H1 (cell line): ENCODE data around the gene PTPRR. TPM values are rescaled to one million over a fixed set of nuclear protein-coding genes. Genes with fewer than 3 reads are reported as not detected.

Experiments used
- CTCF ChIA-PET: fragments of 300-600 bp; sonication (Branson Sonifier 250); formaldehyde crosslinking; loops from one replicate; lab custom pipeline; 2021; ENCODE audit not compliant: partially characterized antibody; lab: Charles Lee
- POLR2A ChIA-PET: fragments of 300-600 bp; sonication (Branson Sonifier 250); formaldehyde crosslinking; loops from one replicate; lab custom pipeline; 2021; ENCODE audit warnings: inconsistent platforms; ENCODE audit not compliant: partially characterized antibody; lab: Charles Lee
- DNase-seq, 2 experiments: peaks; one replicate each; pipeline versions ENCODE4 v3.0.0 to v3.0.0-alpha.2; 2010 to 2022; ENCODE audit warnings: low spot score in 2 of 2, low read depth in 1 of 2, mixed read lengths in 1 of 2
- FAIRE-seq: peaks from 2 replicates; lab custom pipeline; 2011; peaks lifted over from hg19 to GRCh38; lab: Jason Lieb, UNC
- H2AFZ ChIP-seq: 2 replicates; pipeline ENCODE4 v1.8.1; 2012; ENCODE audit warnings: low read length, inconsistent platforms
- H2AK5ac ChIP-seq: 2 replicates; pipeline ENCODE4 v1.6.1; 2013; ENCODE audit warnings: low read depth, low read length
- H2BK120ac ChIP-seq: replicated peaks from 2 replicates; pipeline ENCODE3; 2013; ENCODE audit warnings: low read depth, low read length, inconsistent platforms
- H2BK12ac ChIP-seq: 2 replicates; pipeline ENCODE4 v1.6.1; 2013; ENCODE audit warnings: low read depth, low read length
- H2BK15ac ChIP-seq: 2 replicates; pipeline ENCODE4 v1.6.1; 2013; ENCODE audit warnings: low read length
- H2BK20ac ChIP-seq: 2 replicates; pipeline ENCODE4 v1.6.1; 2013; ENCODE audit warnings: low read length
- H2BK5ac ChIP-seq: 2 replicates; pipeline ENCODE4 v1.6.1; 2013; ENCODE audit warnings: low read depth, low read length
- H3K14ac ChIP-seq: 2 replicates; pipeline ENCODE4 v1.6.1; 2013; ENCODE audit warnings: inconsistent platforms; ENCODE audit not compliant: insufficient read length
- H3K18ac ChIP-seq: 2 replicates; pipeline ENCODE4 v1.6.1; 2013; ENCODE audit warnings: low read length; ENCODE audit errors: extremely low read depth
- H3K23ac ChIP-seq: 2 replicates; pipeline ENCODE4 v1.6.1; 2013; ENCODE audit warnings: inconsistent platforms; ENCODE audit not compliant: insufficient read length
- H3K23me2 ChIP-seq: 2 replicates; pipeline ENCODE4 v1.6.1; 2013; ENCODE audit warnings: low read depth, low read length
- H3K27ac ChIP-seq: 2 replicates; pipeline ENCODE4 v1.6.1; 2011; ENCODE audit warnings: low read depth, low read length, inconsistent platforms
- H3K27me3 ChIP-seq, 4 experiments: replicated peaks in 1 of 4; 1 replicate in 1 of 4; 2 replicates in 3 of 4; pipeline versions ENCODE4 v1.6.1 to v1.8.1; 2011 to 2013; ENCODE audit warnings: low read length in 3 of 4, mild to moderate bottlenecking in 3 of 4, inconsistent platforms in 2 of 4, mixed read lengths in 2 of 4, moderate library complexity in 1 of 4; ENCODE audit not compliant: control insufficient read depth in 3 of 4, insufficient read depth in 3 of 4; ENCODE audit errors: extremely low read depth in 1 of 4
- H3K36me3 ChIP-seq, 4 experiments: 2 replicates each; pipeline versions ENCODE4 v1.6.1 to v1.8.1; 2011 to 2013; ENCODE audit warnings: mild to moderate bottlenecking in 4 of 4, low read length in 3 of 4, moderate library complexity in 2 of 4, control low read depth in 1 of 4, inconsistent platforms in 1 of 4; ENCODE audit not compliant: insufficient read depth in 4 of 4, control insufficient read depth in 2 of 4
- H3K4ac ChIP-seq: replicated peaks from 2 replicates; pipeline ENCODE3; 2013; ENCODE audit warnings: low read length, low read depth, mixed read lengths, inconsistent platforms; ENCODE audit not compliant: insufficient read length
- H3K4me1 ChIP-seq, 4 experiments: replicated peaks in 1 of 4; 1 replicate in 1 of 4; 2 replicates in 3 of 4; pipeline versions ENCODE4 v1.6.1 to v1.8.1; 2011 to 2013; ENCODE audit warnings: low read length in 3 of 4, inconsistent platforms in 2 of 4, mixed read lengths in 1 of 4; ENCODE audit not compliant: insufficient read depth in 4 of 4, control insufficient read depth in 3 of 4
- H3K4me2 ChIP-seq, 2 experiments: 2 replicates each; pipeline versions ENCODE4 v1.6.1 to v1.8.1; 2011 to 2013; ENCODE audit warnings: low read depth in 2 of 2, low read length in 2 of 2, control low read depth in 1 of 2, inconsistent platforms in 1 of 2, mild to moderate bottlenecking in 1 of 2; ENCODE audit not compliant: insufficient read depth in 1 of 2
- H3K4me3 ChIP-seq, 4 experiments: fragments of 200-600, 300-600 bp in 1 of 4; sonication (generic), shearing (Covaris generic), sonication (Bioruptor Twin) in 1 of 4; 2 replicates each; pipeline versions ENCODE4 v1.5.1 to v1.8.1; 2011 to 2016; ENCODE audit warnings: low read length in 4 of 4, low read depth in 3 of 4, control low read depth in 2 of 4, inconsistent platforms in 2 of 4, mild to moderate bottlenecking in 2 of 4, mixed read lengths in 1 of 4, moderate library complexity in 1 of 4; ENCODE audit not compliant: insufficient read depth in 2 of 4; ENCODE audit errors: extremely low read depth in 1 of 4
- H3K56ac ChIP-seq: replicated peaks from 2 replicates; pipeline ENCODE3; 2013; ENCODE audit warnings: low read depth, mild to moderate bottlenecking, mixed read lengths, low read length, inconsistent platforms; ENCODE audit not compliant: insufficient read length
- H3K79me1 ChIP-seq: 2 replicates; pipeline ENCODE4 v1.6.1; 2013; ENCODE audit warnings: low read depth, low read length, control low read depth
- H3K79me2 ChIP-seq, 2 experiments: 2 replicates each; pipeline versions ENCODE4 v1.6.1 to v1.8.1; 2012 to 2013; ENCODE audit warnings: low read length in 2 of 2, mild to moderate bottlenecking in 2 of 2, inconsistent platforms in 1 of 2; ENCODE audit not compliant: insufficient read depth in 2 of 2, control insufficient read depth in 1 of 2
- H3K9ac ChIP-seq, 4 experiments: replicated peaks in 1 of 4; 1 replicate in 1 of 4; 2 replicates in 3 of 4; pipeline versions ENCODE4 v1.6.1 to v1.8.1; 2011 to 2013; ENCODE audit warnings: low read depth in 3 of 4, low read length in 3 of 4, control low read depth in 2 of 4, mild to moderate bottlenecking in 2 of 4, moderate library complexity in 2 of 4, inconsistent platforms in 1 of 4; ENCODE audit errors: extremely low read depth in 1 of 4
- H3K9me3 ChIP-seq, 2 experiments: 2 replicates each; pipeline versions ENCODE4 v1.6.1 to v1.8.1; 2012 to 2013; ENCODE audit warnings: mild to moderate bottlenecking in 2 of 2, moderate library complexity in 2 of 2, control low read depth in 1 of 2, inconsistent platforms in 1 of 2, low read depth in 1 of 2, low read length in 1 of 2, mixed read lengths in 1 of 2; ENCODE audit not compliant: insufficient read depth in 2 of 2
- H4K20me1 ChIP-seq, 2 experiments: replicated peaks in 1 of 2; 2 replicates each; pipeline versions ENCODE3 to v1.8.1; 2011 to 2013; ENCODE audit warnings: inconsistent platforms in 2 of 2, low read length in 2 of 2, mild to moderate bottlenecking in 1 of 2; ENCODE audit not compliant: insufficient read depth in 2 of 2, control insufficient read depth in 1 of 2
- H4K5ac ChIP-seq: 2 replicates; pipeline ENCODE4 v1.6.1; 2013; ENCODE audit warnings: low read length, low read depth, mixed read lengths, inconsistent platforms; ENCODE audit not compliant: insufficient read length
- H4K8ac ChIP-seq: 2 replicates; pipeline ENCODE4 v1.8.0; 2013; ENCODE audit warnings: mild to moderate bottlenecking, moderate library complexity, low read length, inconsistent platforms; ENCODE audit not compliant: insufficient read depth; ENCODE audit errors: extremely low read depth
- H4K91ac ChIP-seq: replicated peaks from 2 replicates; pipeline ENCODE3; 2013; ENCODE audit warnings: low read length, mixed read lengths, inconsistent platforms; ENCODE audit not compliant: insufficient read length
- CHD2 ChIP-seq: IDR thresholded peaks from 2 replicates; pipeline ENCODE4 v1.6.1; 2012; ENCODE audit warnings: low read length, improper control_type of control experiment
- E2F6 ChIP-seq: IDR thresholded peaks from 2 replicates; pipeline ENCODE4 v1.6.1; 2012; ENCODE audit warnings: inconsistent platforms
- EZH2 ChIP-seq: fragments of 200-600 bp; sonication (generic); IDR thresholded peaks from 2 replicates; pipeline ENCODE4 v1.7.1; 2012; ENCODE audit warnings: low read depth, mild to moderate bottlenecking, moderate library complexity, low read length, inconsistent platforms; ENCODE audit not compliant: severe bottlenecking
- GTF2F1 ChIP-seq: IDR thresholded peaks from 2 replicates; pipeline ENCODE4 v1.6.1; 2012; ENCODE audit warnings: low read depth, low read length, improper control_type of control experiment, borderline replicate concordance
- KDM4A ChIP-seq: IDR thresholded peaks from one replicate; pipeline ENCODE4 v1.7.1; 2012; ENCODE audit warnings: low read depth, mild to moderate bottlenecking, moderate library complexity, low read length, inconsistent platforms; ENCODE audit not compliant: severe bottlenecking
- PHF8 ChIP-seq: fragments of 200-600 bp; sonication (generic); conservative IDR thresholded peaks from 2 replicates; pipeline ENCODE4 v1.7.1; 2012; ENCODE audit warnings: low read depth, mild to moderate bottlenecking, inconsistent platforms, low read length, moderate library complexity
- POLR2A ChIP-seq, 2 experiments: IDR thresholded peaks; 1 replicate in 1 of 2; 2 replicates in 1 of 2; pipeline ENCODE4 v1.6.1; 2011; ENCODE audit warnings: low read depth in 2 of 2, low read length in 2 of 2, mild to moderate bottlenecking in 2 of 2; ENCODE audit errors: control extremely low read depth in 1 of 2
- USF2 ChIP-seq: IDR thresholded peaks from 2 replicates; pipeline ENCODE4 v1.6.1; 2011; ENCODE audit warnings: low read length, improper control_type of control experiment
- WGBS, 2 experiments: shearing (Covaris generic) in 1 of 2; methylation state at CpG; one replicate each; pipeline versions ENCODE4 v1.1.6 to v1.1.7; 2013 to 2015; ENCODE audit warnings: low lambda C conversion rate in 2 of 2, mixed read lengths in 2 of 2, inconsistent platforms in 1 of 2, low coverage in 1 of 2, missing lambda C conversion rate in 1 of 2; ENCODE audit not compliant: insufficient replicate concordance in 2 of 2, insufficient coverage in 1 of 2, insufficient read length in 1 of 2; ENCODE audit errors: extremely low coverage in 1 of 2, missing lambda C conversion rate in 1 of 2; 5-methylcytosine and 5-hydroxymethylcytosine counted together
- polyA plus RNA-seq, 7 experiments: library from polyadenylated mRNA; depleted of rRNA in 3 of 7; stranded (reverse) in 5 of 7; unstranded in 2 of 7; fragments of >200 nt in 5 of 7; fragments of 200-250 nt in 2 of 7; gene quantifications; 1 replicate in 5 of 7; 2 replicates in 1 of 7; 4 replicates in 1 of 7; pipeline versions ENCODE4 v1.2.1 to v1.2.3, GENCODE V29; 2011 to 2013; ENCODE audit warnings: missing spikeins in 2 of 7, mixed read lengths in 2 of 7
- total RNA-seq: library from RNA; stranded (reverse); fragmentation: NEBNext Ultra II Directional; extraction: Animal tissue kit (Norgen Biotek cat#: 25700); gene quantifications from 2 replicates; pipeline ENCODE4 v1.2.1, GENCODE V29; 2021

The PTPRR gene
- total and polyA plus RNA-seq, 2 of the 8 experiments (the other 6 are each of a cell fraction or from before 2014, with no cell fraction given): 0.07 to 0.35 TPM

- peaks cover 0 to 8% (median 7%) of the 10 kb centered on the region in 4 experiments; a peak in 5 of 7 replicates for H3K4me1 ChIP-seq
- no peak overlapping the region for H3K14ac ChIP-seq
- H3K9ac ChIP-seq: no peak overlapping the region
- no peak overlapping the region for H2AK5ac ChIP-seq
- H3K79me2 ChIP-seq: no peaks in the 10 kb centered on the region
- 98% methylated on average over 5 of the region's 5 CpGs; no CpG with 5 or more reads in 1 of the 2 experiments for WGBS, 2 experiments
- no peak overlapping the region for H3K56ac ChIP-seq
- no peaks in the 10 kb centered on the region for H3K36me3 ChIP-seq
- H4K5ac ChIP-seq: no peak overlapping the region
- FAIRE-seq (no peak), DNase-seq (no peak)
- H2AFZ ChIP-seq: no peak overlapping the region
- H3K9me3 ChIP-seq: no peaks in the 10 kb centered on the region
- H3K27me3 ChIP-seq: no peaks in the 10 kb centered on the region
- POLR2A ChIA-PET: no interaction called here
- no peak overlapping the region for H3K4me3 ChIP-seq
- H2BK5ac ChIP-seq: no peak overlapping the region
- no peak overlapping the region for H2BK15ac ChIP-seq
- CTCF ChIA-PET: interaction anchor here (1.0 kb wide), 1 partner anchor 42 kb away, joined by 4 read pairs; no protein-coding TSS in a partner anchor
- no peak overlapping the region for H3K23ac ChIP-seq
- no peak overlapping the region for H3K4ac ChIP-seq
- H3K18ac ChIP-seq: no peak overlapping the region
- no peaks in the 10 kb centered on the region for H3K79me1 ChIP-seq
- H2BK12ac ChIP-seq: no peak overlapping the region
- H4K8ac ChIP-seq: no peak overlapping the region
- H3K4me2 ChIP-seq: no peak overlapping the region
- H4K91ac ChIP-seq: no peak overlapping the region
- no peak overlapping the region for H2BK20ac ChIP-seq
- H3K23me2 ChIP-seq: no peaks in the 10 kb centered on the region
- H2BK120ac ChIP-seq: no peak overlapping the region
- H3K27ac ChIP-seq: no peak overlapping the region
- no peaks in the 10 kb centered on the region for H4K20me1 ChIP-seq
- TF ChIP-seq E2F6: no peak
- TF ChIP-seq POLR2A (IDR thresholded peaks at IDR 0.05; ENCODE audit: control extremely low read depth in 1 of 2, low read depth in 2 of 2, low read length in 2 of 2): no peak
- no peak for TF ChIP-seq KDM4A
- TF ChIP-seq CHD2: no peak
- TF ChIP-seq EZH2: no peak
- TF ChIP-seq USF2: no peak
- no peak for TF ChIP-seq GTF2F1
- no peak for TF ChIP-seq PHF8
Measured at GRCh38 chr12:70660002-70660604, 260.4 kb downstream of the PTPRR start.
